Glomerular endothelial cell (primary cell): ENCODE data around the gene POLR2J3. TPM values are rescaled to one million over a fixed set of nuclear protein-coding genes. Genes with fewer than 3 reads are reported as not detected.
"Not testable (repeated sequence)": the region's sequence is repeated elsewhere in the genome, so short reads cannot be mapped to it uniquely, and the experiment has no call there.

ENCODE experiments used
- DNase-seq: peaks from one replicate; pipeline ENCODE4 v3.0.0-alpha.2; 2011; ENCODE audit warnings: low read depth, low spot score; ENCODE audit errors: extremely low read depth
- total RNA-seq: library from RNA; depleted of rRNA; stranded (reverse); fragments of >200 nt; gene quantifications from 2 replicates; pipeline ENCODE4 v1.2.3, GENCODE V29; 2015

POLR2J3 gene
- total RNA-seq, 1 donor from 2014 or later: 16.6 TPM

- not testable (repeated sequence) for DNase-seq
These were observed 45.2 kb downstream of the POLR2J3 start for GRCh38 chr7:102527182-102527581.

GRCh38 chr7:102524803-102525202 is 47.6 kb downstream of the POLR2J3 start:
- DNase-seq: not testable (repeated sequence)

- not testable (repeated sequence) for DNase-seq
These were observed 51.6 kb downstream of the POLR2J3 start for GRCh38 chr7:102520797-102521196.

- not testable (repeated sequence) for DNase-seq
These were observed 54.7 kb downstream of the POLR2J3 start, which contains the start of gene RASA4B for GRCh38 chr7:102517550-102518147. Gene RASA4B (minus strand): TSS chr7:102517777. CDS start chr7:102517710, 67 bp downstream.

Other genes with a start within 250 kb of the POLR2J3 start
- not detected in 2 replicates for gene SPDYE6, start 216.1 kb downstream of the POLR2J3 start, total RNA-seq
- 13.8 and 28.1 TPM in 2 replicates for gene PRKRIP1, start 176.2 kb downstream of the POLR2J3 start, total RNA-seq
- gene ORAI2, start 139.0 kb downstream of the POLR2J3 start, total RNA-seq: 90.0 and 108 TPM in 2 replicates
- gene ALKBH4, start 107.7 kb downstream of the POLR2J3 start, total RNA-seq: 12.5 and 12.8 TPM in 2 replicates
- 17.1 and 23.5 TPM in 2 replicates for gene LRWD1, start 107.6 kb downstream of the POLR2J3 start, total RNA-seq
- 50.5 and 54.8 TPM in 2 replicates for gene POLR2J, start 93.7 kb downstream of the POLR2J3 start, total RNA-seq
- 12.1 and 14.4 TPM in 2 replicates for gene RASA4B, start 54.8 kb downstream of the POLR2J3 start, total RNA-seq
- gene UPK3BL2, start 28.9 kb downstream of the POLR2J3 start, total RNA-seq: 9.7 and 11.7 TPM in 2 replicates
- not detected in 2 replicates for gene SPDYE2, start 21.4 kb downstream of the POLR2J3 start, total RNA-seq
- gene RASA4, start 44.2 kb upstream of the POLR2J3 start, total RNA-seq: 22.0 and 30.1 TPM in 2 replicates
- 13.4 and 24.4 TPM in 2 replicates for gene UPK3BL1, start 70.2 kb upstream of the POLR2J3 start, total RNA-seq
- gene SPDYE2B, start 77.7 kb upstream of the POLR2J3 start, total RNA-seq: not detected in 2 replicates
- gene POLR2J2, start 99.1 kb upstream of the POLR2J3 start, total RNA-seq: 1.8 and 6.1 TPM in 2 replicates
- 4.6 and 8.9 TPM in 2 replicates for gene FAM185A, start 176.4 kb upstream of the POLR2J3 start, total RNA-seq